GM12892 (cell line): ENCODE results near the gene SIRT7.

Experiments used
- POLR2A ChIP-seq: IDR thresholded peaks from 2 replicates; pipeline ENCODE4 v1.6.1; 2011; ENCODE audit warnings: low read depth, low read length, control low read depth
- POLR2AphosphoS5 ChIP-seq: IDR thresholded peaks from 2 replicates; pipeline ENCODE4 v1.6.1; 2011; ENCODE audit warnings: low read depth, low read length, control low read depth
- TAF1 ChIP-seq: IDR thresholded peaks from 2 replicates; pipeline ENCODE4 v1.6.1; 2011; ENCODE audit warnings: low read depth, mild to moderate bottlenecking, control low read depth, low read length, borderline replicate concordance

- TF ChIP-seq TAF1 (no peak), POLR2A (no peak), POLR2AphosphoS5 (no peak)
Measured at GRCh38 chr17:81905424-81905875, 12.5 kb downstream of the SIRT7 start.
